SW480 (cell line): ENCODE results near the gene SCAF4.
A peak's percentile ranks its signal among the peaks of the same experiment; 100 is the strongest.
"Not testable (repeated sequence)": the region's sequence is repeated elsewhere in the genome, so short reads cannot be mapped to it uniquely, and the experiment has no call there.

Source experiments
- DNase-seq: peaks from one replicate; pipeline ENCODE4 v3.0.0-alpha.2; 2016; ENCODE audit warnings: low spot score

The SCAF4 gene, protein sequence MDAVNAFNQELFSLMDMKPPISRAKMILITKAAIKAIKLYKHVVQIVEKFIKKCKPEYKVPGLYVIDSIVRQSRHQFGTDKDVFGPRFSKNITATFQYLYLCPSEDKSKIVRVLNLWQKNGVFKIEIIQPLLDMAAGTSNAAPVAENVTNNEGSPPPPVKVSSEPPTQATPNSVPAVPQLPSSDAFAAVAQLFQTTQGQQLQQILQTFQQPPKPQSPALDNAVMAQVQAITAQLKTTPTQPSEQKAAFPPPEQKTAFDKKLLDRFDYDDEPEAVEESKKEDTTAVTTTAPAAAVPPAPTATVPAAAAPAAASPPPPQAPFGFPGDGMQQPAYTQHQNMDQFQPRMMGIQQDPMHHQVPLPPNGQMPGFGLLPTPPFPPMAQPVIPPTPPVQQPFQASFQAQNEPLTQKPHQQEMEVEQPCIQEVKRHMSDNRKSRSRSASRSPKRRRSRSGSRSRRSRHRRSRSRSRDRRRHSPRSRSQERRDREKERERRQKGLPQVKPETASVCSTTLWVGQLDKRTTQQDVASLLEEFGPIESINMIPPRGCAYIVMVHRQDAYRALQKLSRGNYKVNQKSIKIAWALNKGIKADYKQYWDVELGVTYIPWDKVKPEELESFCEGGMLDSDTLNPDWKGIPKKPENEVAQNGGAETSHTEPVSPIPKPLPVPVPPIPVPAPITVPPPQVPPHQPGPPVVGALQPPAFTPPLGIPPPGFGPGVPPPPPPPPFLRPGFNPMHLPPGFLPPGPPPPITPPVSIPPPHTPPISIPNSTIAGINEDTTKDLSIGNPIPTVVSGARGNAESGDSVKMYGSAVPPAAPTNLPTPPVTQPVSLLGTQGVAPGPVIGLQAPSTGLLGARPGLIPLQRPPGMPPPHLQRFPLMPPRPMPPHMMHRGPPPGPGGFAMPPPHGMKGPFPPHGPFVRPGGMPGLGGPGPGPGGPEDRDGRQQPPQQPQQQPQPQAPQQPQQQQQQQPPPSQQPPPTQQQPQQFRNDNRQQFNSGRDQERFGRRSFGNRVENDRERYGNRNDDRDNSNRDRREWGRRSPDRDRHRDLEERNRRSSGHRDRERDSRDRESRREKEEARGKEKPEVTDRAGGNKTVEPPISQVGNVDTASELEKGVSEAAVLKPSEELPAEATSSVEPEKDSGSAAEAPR

DNA sequence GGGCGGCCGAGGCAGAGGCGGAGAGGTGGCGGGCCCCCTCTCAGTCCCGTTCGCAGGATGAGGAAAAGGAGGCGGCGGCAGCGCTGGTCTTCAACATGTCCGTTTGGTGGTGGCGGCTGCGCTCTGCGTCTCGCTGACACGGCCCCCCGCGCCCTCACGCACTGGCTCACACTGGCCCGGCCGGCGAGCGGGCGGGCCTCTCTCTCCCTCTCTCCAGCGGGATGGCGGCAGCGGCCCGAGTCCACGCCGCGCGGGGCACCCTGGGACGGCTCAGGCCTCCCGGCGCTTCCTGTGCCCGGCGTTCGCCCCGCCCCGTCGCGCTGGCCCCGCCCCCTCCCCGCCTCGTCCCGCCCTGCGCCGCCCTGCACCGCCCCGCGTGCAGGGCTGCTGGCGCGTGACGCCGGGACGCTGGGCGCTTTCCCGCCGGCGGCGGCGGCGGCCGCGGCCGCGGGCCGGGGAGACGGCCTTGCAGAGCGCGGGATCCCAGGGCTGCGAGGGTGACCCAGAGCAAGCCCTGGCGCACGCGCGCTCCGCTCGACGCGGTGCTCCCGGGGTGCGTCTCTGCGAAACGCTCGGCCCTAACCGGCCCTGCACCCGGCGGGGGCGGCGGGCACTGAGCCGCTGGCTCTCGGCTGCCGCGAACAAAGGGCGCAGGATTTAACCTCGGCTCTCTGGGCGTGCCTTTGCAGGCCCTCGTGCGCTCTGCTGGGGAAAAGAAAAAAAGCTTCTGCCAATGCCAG, at the start of gene SCAF4:
Gene SCAF4 (minus strand): TSS at position 262 of the 740 bp plus-strand sequence. CDS start 426 bp downstream, outside the sequence.
- peak; percentile 92 for DNase-seq

DNA sequence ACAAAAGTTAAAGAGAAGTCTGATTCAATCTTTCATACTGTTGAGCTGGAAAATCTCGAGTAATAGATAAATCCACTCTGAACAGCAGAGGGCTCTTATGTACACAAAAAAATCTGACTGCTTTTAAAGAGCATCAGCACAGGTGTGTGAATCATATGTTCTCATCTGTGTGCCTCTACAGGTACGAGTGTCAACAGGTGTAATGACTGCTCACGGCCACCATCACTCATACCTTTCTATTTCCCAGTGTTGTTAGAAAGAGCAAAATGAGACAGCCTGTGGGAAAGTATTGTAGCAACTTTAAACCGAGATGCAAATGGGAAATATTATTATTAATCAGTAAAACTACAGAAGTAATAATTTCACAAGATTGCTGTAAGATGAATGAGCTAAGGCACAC, 49.0 kb upstream of the SCAF4 start:
- peak; percentile 89 for DNase-seq

DNA sequence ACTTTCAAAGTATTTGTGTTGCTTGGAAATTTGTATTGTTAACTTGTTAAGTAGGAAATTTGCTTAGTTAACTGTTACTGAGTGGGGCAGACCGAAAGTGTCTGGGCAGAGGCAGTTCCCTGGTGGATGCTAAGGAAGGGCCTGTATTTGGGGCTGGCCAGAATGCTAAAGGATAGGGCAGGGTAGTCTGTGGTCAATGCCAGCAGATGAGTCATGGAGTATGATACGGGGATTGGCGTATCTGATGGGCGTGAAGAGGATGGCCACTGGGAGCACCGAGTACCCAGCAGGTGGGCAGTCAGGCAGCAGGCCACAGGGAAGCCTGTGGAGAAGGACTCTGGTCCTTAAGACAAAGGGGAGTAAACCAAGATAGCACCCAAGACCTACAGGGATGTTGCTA, 46.6 kb upstream of the SCAF4 start:
- no peak for DNase-seq

DNA sequence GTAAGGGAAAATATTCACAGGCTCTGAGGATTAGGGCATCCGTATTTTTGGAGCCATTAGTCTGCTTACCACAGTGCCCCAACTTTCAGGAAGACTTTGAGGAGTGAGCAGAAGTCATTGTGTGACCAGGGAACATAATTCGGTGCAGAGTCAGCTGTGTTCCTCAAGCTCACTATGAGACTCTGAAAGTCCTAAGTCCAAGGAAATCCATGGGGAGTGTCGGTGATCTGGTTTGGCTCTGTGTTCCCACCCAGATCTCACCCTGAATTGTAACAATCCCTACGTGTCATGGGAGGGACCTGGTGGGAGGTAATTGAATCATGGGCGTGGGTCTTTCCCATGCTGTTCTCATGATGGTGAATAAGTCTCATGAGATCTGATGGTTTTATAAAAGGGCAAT, 45.9 kb upstream of the SCAF4 start:
- DNase-seq, result no peak

DNA sequence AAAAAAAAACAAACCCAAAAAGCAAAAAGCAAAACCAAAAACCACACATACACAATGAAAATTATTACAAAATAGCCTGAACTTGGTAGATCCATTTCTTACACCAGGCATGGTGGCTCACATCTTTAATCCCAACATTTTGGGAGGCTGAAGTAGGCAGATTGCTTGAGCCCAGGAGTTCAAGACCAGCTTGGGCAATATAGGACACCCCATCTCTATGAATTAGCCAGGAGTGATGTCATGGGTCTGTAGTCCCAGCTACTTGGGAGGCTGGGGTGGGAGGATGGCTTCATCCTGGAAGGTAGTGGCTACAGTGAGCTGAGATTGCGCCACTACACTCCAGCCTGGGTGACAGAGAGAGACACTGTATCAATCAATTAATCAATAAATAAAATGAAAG, 42.1 kb upstream of the SCAF4 start:
- no peak for DNase-seq

DNA sequence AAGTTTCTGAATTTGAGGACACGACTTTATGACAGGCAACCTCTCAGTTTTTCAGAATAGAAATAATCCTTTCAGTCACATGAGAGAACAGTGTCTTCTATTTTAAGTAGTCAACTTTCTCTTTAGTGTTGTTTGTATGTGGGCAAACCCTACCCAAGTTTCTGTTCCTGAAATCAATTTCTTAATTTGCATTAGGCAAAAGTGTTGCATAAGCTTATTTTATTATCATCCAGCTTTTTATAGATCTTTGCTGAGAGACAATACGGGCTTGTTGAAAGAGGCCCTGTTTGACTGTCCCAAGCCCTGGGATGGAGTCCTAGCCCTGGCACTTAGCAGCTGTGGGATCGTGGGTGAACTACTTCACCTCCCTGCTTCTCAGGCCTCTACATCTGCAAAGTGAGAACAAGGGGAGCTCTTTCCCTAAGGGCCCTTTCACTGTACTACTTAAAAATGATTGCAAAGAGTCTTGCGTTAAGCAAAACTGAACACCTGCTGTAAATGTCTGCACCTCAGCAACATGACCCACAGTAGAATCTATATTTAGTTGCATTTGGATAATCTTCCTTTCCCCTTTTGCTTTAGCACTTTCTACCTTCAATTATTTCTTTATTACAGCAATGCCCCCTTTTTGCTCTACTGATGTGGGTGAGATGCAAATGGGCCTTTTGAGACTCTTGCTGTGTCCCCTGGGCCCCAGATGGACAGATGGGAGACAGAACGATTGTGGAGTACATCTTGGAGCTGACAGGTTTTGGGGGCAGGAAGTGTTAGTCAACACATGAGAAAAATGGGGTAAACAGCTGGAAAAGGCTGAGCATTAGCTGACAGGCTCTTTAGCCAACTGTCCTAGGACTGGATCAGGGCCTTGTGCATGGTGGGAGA, 41.0 kb upstream of the SCAF4 start:
- no peak for DNase-seq

DNA sequence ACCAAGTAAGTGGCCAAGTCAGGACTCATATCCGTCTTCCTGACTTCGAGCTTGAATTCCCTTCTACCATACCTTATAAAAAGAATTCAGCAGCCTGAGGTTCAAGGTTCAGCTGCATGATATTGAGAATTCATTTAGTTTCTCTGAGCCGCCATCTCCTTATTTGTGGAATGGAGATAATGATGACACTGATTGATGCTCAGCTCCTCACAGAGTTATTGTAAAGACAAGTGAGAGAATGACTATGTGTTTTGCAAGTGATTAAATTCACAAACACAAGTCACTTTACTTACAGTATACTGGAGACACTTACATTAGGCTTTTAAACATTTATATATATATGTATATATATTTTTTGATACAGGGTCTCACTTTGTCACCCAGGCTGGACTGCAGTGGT, 39.8 kb upstream of the SCAF4 start:
- DNase-seq, result no peak

DNA sequence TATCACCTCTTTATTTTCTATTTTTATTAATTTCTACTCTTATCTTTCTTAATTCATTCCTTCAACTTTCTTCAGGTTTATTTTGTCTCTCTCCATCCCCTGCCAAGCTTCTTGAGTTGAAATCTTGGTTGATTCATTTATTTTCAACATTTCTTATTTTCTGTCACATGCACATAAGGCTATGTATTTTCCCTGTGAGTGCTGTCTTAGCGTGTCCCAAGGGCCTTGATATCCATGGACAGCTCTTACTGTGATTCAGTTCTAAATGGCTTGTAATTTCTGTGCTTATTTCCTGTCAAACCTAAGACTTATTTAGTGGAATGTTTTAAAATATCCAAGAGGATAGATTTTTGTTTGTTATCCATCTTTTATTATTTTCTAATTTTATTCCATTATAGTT, 36.8 kb upstream of the SCAF4 start:
- DNase-seq, result no peak

DNA sequence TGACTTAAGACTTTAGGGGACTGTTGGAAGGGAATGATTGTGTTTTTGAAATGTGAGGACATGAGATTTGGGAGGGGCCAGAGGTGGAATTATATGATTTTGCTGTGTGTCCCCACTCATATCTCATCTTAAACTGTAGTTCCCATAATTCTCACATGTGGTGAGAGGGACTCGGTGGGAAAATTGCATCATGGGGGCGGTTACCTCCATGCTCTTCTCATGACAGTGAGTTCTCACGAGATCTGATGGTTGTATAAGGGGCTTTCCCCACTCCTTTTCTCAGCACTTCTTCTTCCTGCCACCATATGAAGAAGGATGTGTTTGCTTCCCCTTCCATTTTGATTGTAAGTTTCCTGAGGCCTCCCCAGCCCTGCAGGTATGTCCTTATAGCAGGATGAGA, 35.0 kb upstream of the SCAF4 start:
- DNase-seq, result no peak

DNA sequence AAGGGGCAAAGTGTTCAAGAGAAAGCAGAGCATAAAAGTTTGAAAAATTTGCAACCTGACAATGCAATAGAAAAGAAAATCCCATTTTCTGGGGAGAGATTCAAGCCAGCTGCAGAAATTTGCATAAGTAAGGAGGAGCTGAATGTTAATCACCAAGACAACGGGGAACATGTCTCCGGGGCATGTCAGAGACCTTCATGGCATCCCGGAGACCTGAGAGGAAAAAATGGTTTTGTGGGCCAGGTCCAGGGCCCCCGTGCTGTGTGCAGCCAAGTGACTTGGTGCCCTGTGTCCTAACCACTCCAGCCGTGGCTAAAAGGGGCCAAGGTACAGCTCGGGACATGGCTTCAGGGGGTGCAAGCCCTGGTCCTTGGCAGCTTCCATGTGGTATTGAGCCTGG, 33.9 kb upstream of the SCAF4 start:
- DNase-seq, result not testable (repeated sequence)

DNA sequence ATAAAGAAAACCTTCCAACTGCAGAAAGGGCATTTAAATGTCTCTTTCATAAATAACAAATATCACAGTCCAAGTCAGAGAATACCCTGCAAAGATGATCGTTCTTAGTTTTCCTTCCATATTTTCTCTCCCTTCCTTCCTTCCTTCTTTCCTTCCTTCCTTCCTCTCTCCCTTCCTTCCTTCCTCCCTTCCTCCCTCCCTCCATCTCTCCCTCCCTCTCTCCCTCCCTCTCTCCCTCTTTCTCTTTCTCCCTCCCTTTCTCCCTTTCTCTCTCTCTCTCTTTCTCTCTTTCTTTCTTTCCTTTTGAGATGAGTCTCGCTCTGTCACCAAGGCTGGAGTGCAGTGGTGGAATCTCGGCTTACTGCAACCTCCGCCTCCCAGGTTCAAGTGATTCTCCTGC, 29.0 kb upstream of the SCAF4 start:
- DNase-seq, result no peak

DNA sequence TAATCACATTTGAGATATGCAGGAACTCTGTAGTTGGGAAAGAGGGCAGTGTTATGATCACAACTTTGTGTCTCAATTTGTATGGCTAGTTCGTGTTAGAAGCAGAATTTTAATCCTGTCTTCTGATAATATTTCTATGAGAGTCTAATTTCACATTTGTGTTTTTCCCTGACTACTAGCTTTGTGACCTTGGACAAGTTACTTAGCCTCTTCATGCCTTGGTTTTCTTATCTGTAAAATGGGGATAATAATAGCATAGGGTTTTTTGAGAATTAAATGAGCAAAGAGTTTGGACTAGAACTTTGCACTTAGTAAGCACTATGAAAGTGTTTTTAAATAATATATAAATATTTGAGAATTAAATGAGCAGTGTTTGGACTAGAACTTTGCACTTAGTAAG, 24.9 kb upstream of the SCAF4 start:
- DNase-seq, result no peak

DNA sequence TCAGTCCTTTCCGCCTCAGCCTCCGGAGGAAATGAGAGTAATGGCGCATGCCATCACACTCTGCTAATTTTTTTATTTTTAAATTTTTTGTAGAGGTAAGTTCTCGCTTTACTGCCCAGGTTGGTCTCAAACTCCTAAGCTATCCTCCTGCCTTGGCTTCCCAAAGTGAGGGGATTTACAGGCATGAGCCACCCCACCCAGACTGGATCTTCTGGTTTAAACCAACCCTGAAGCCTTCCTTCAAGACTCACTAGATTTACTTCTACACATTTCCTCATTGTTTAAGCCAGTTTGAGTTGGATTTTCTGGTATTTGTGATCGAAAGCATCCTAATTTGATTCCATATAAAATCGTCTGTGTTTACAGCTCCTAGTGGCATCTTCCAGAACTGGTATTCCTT, 23.1 kb upstream of the SCAF4 start:
- no peak for DNase-seq

DNA sequence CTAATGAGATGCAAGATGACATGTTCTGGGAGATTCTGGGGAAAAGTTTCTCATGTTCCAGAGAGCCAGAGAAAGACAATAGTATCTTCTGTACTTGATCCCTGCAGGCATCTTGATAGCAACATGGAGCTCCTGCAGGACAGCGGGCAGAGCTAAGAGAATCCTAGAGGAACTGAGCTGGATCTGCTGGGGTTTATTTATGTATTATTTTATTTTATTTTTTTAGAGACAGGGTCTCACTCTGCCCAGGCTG, 22.7 kb upstream of the SCAF4 start:
- DNase-seq, result no peak

DNA sequence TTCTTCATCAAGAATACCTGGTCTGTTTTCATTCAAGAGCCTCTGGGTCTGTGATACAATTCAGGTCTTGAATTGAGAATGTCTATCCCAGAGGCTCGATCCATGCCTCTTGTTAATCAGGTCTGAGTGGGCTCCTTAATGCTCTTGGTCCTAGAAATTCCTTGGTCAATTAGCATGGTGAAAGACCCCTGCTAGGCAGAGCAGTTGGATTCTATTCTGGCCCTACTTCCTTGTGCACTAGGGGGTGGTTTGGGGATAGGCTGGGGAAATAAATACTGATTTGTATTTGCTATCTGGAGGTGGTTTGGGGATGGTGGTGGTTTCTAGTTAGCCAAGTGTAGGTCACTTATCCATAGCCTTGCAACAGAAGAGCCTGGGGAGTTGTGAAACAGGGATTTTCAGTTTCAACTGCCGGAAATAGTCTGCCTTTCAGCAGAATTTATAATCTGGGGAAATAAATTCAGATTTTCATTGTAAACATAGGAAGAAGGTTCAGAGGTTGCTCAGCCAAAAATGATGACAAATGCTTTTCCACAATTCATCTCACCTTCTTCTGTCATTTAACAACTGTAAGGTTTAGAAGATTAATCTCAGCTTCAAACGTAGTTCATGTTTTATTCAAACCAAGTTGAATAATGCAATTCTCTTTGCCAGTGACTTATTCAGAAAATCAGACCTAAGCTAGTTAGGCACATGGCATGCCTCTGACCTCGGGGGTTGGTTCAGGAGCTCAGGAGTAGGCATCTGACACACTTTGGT, 22.2 kb upstream of the SCAF4 start:
- no peak for DNase-seq

DNA sequence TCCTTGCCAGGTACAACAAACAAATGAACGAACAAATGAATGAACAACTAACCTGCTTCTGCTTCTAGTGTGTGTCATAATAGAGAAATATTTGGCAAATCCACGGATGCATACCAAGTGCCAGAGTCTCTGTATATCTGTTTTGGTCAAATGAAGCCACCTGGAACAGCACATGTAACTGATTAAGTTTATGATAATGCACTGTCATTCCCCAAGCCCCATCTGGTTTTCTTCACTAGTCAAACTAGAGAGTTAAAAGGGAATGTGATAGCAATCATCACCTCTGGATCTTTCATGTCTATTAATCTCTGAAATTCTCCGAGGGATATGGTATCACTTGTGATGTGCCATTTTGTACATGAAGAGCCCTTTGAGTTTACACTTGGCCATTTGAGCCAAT, 21.0 kb upstream of the SCAF4 start:
- no peak for DNase-seq

DNA sequence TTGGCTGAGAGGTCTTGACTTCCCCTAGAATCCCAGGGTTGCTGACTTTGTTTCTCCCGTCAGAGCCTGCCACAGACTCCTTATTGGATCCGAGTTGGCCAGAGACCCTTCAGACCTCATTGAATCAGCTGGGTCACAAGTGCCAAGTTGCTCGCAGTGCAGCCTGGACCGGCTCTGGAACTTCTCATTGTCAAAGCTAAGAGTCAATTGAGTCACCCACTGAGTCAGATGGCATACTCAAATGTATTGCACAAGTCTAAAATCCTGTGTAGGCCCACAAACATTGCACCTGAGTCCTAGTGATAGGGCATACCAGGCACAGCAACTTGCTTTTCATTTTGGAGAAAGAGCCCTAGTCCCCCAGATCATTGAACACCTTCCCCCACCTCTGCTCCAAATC, 20.4 kb upstream of the SCAF4 start:
- no peak for DNase-seq

DNA sequence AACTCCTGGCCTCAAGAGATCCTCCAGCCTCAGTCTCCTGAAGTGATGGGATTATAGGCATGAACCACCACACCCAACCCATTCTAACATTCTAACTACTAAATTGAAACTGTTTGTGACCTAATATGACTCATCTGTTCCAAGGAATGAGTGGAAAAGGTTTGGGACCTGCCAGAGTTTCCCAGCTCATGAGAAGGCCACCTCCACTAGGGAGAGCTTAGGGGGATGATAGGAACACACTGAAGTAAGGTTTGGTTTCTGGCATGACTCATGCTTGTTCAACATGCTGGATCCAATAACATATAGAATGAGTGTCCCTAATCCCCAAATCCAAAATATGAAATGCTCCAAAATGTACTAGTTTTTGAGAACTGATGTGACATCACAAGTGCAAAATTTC, 18.9 kb upstream of the SCAF4 start:
- DNase-seq, result peak; percentile 50

DNA sequence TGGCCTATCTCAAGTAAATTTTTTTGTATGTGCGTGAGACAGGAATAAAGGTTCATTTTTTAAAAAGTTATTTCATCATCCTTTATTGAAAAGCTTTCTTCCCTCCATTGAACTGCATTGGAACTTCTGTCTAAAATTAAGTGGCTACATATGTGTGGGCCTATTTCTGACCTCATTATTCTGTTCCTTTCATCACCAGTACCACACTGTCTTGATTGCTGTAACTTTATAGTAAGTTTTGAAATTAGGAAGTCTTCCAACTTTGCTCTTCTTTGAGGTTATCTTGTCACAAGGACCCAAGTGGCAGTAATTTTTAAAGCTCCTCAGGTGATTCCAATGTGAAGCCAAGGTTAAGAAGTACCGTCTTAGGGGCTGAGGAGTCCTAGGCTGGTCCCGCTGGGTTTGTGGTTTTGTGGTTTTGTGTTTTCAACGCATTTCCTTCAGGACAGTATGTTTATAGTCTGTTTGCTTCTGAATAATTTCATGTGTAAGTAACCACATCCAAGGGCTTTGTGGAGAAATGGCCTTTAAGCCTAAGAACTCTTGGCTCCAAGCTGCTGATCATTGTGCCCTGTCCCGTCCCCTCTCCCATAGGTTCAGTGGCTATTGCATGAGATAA, 12.4 kb upstream of the SCAF4 start:
- DNase-seq, result no peak

DNA sequence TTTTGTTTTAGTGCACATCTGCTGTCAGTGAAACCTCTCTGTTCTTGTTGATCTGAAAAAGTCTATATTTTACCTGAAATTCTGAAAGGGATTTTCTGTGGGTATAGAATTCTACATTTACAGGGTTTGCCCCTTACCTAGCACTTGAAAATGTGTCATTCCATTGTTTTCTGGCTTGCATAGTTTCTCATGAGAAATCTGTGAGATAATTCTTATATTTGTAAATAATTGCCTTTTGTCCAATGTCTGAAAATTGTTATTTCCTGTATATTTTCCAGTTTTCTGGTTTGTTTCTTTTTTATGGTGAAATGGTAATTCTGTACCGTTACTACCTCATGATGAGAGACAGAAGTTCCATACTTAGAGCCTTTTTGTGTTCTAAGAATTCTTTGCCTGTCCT, 11.8 kb upstream of the SCAF4 start:
- no peak for DNase-seq
